ENCODE data around the gene CERK.

The CERK gene

DNA sequence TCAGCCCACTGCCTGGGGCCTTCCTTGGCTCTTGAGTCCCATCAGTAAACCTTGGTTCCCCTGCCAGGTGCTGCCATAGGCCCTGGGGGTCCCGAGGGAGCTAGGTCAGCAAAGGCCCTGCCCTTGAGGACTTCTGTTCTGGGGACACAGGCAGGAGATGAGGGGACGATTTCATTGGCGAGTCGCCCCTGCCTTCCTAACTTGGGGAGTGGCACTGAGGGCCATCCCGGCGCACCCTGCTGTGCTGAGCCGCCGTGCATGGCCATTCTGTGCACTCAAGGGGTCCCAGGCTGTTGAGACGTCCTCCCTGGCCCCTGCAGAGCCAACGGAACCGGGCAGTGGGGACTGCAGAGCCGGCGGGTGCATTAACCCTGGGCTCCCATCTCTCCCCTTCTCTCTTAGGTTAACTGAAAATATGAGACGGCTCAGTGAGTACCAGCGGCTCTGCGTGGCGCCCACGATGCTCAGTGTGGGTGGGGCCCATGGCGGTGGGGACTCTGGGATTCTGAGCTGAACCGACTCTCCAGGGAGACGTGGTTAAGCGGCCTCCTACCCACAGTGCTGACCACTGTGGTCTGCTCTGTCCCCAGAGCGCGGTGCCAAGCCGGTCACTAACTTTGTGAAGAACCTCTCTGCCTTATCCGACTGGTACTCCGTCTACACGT, 74.5 kb downstream of the CERK start:
- Histone ChIP-seq H3K4me1 (ENCODE audit: control insufficient read depth, insufficient read depth, low read length) (no peaks in the 10 kb centered on the region; the same call in 1 of the 2 replicates), H3K27ac (ENCODE audit: low read length) (no peak overlapping the region), H3K36me3 (ENCODE audit: control insufficient read depth, insufficient read depth, low read length) (no peaks in the 10 kb centered on the region; the same call in 1 of the 2 replicates), H3K9me3 (ENCODE audit: control insufficient read depth, insufficient read depth, low read length) (no peaks in the 10 kb centered on the region), H3K4me3 (ENCODE audit: low read length) (no peak overlapping the region), H3K27me3 (ENCODE audit: control insufficient read depth, insufficient read depth, low read length) (no peaks in the 10 kb centered on the region)
- WGBS (ENCODE audit: insufficient coverage, insufficient read length): no CpG with 5 or more reads among the region's 28 CpGs
- no peak for DNase-seq (ENCODE audit: low read depth, low spot score)

DNA sequence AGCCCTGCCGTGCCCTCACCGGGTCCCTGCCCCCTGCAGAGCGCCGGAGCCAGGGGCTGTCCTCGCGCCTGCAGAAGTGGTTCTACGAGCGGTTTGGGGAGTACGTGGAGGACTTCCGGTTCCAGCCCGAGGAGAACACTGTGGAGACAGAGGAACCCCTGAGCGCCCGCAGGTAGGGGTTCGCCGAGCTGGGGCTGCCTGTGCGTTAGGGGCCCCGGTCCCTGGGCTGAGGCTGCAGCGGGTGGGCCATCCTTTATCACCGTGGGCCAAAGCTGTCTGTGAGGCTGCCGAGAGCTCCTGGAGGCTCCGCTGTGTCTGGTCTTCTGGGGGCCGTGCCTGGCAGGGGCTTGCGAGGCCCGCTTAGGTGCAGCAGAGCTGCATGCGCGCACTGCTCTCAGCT, 75.1 kb downstream of the CERK start:
- H3K4me3 ChIP-seq (ENCODE audit: low read length): no peak overlapping the region
- H3K27ac ChIP-seq (ENCODE audit: low read length): no peak overlapping the region
- H3K27me3 ChIP-seq (ENCODE audit: control insufficient read depth, insufficient read depth, low read length): no peaks in the 10 kb centered on the region
- no peaks in the 10 kb centered on the region; the same call in 1 of the 2 replicates for H3K4me1 ChIP-seq (ENCODE audit: control insufficient read depth, insufficient read depth, low read length)
- H3K9me3 ChIP-seq (ENCODE audit: control insufficient read depth, insufficient read depth, low read length): no peaks in the 10 kb centered on the region
- no peaks in the 10 kb centered on the region; the same call in 1 of the 2 replicates for H3K36me3 ChIP-seq (ENCODE audit: control insufficient read depth, insufficient read depth, low read length)
- DNase-seq (ENCODE audit: low read depth, low spot score): no peak
- WGBS (ENCODE audit: insufficient coverage, insufficient read length): no CpG with 5 or more reads among the region's 26 CpGs

DNA sequence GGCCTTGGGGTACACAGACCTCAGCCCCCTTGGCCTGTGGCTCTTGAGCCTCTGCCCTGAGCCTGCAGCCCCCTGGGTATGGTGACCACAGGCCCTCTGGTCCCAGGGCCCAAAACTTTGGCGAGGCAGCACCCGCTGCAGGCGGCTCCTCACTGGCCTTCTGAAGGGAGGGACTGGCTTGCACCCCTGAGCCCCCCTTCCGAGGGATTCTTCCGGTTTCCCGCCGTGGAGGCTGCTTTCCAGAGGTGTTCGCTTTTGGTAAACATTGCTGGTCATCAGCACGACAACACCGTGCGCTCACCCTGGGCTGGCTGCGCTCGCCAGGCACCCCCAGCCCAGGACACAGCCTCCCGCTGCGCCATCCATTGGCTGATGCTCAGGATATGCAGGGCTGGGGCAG, 75.8 kb downstream of the CERK start:
- H3K27ac ChIP-seq (ENCODE audit: low read length): no peak overlapping the region
- WGBS (ENCODE audit: insufficient coverage, insufficient read length): no CpG with 5 or more reads among the region's 15 CpGs

DNA sequence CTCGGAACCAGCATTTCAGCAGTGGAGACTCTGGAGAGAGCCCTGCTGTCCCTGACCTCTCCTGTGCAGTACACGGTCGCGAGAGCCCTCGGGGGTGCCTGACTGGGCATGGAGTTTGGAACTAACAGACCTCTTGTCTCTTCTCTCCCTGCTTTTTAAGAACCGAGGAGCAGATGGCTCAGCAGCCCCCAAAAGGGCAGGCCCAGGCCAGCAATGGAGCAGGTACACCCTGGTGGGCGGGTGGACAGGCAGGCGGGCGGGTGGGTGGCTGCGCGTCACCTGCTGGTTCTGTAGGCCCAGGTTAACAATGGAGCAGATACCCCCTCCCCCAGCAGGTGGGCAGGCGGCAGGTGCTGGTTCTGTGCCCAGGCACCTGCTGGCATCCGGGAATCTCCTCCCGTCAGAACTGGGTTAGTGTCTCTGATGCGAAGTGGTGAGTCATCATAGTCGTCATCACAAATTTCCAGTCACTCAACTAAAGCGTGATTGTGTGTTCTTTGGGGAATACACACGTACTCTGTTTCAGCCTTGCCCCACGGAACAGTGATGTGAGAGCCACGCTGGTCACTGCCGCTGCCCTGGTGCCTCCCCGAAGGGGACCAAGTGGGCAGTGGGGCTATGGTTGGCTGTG, 76.7 kb downstream of the CERK start:
- no CpG with 5 or more reads among the region's 22 CpGs for WGBS (ENCODE audit: insufficient coverage, insufficient read length)
- H3K27ac ChIP-seq (ENCODE audit: low read length): no peak overlapping the region
- no peaks in the 10 kb centered on the region; the same call in 1 of the 2 replicates for H3K4me1 ChIP-seq (ENCODE audit: control insufficient read depth, insufficient read depth, low read length)
- no peaks in the 10 kb centered on the region; the same call in 1 of the 2 replicates for H3K36me3 ChIP-seq (ENCODE audit: control insufficient read depth, insufficient read depth, low read length)
- H3K9me3 ChIP-seq (ENCODE audit: control insufficient read depth, insufficient read depth, low read length): no peaks in the 10 kb centered on the region
- no peak for DNase-seq (ENCODE audit: low read depth, low spot score)
- H3K4me3 ChIP-seq (ENCODE audit: low read length): no peak overlapping the region
- H3K27me3 ChIP-seq (ENCODE audit: control insufficient read depth, insufficient read depth, low read length): no peaks in the 10 kb centered on the region

More for the DNA sequence above, 75.8 kb downstream of the CERK start:
- no peaks in the 10 kb centered on the region; the same call in 1 of the 2 replicates for H3K4me1 ChIP-seq (ENCODE audit: control insufficient read depth, insufficient read depth, low read length)
- no peak overlapping the region for H3K4me3 ChIP-seq (ENCODE audit: low read length)
- no peaks in the 10 kb centered on the region for H3K27me3 ChIP-seq (ENCODE audit: control insufficient read depth, insufficient read depth, low read length)
- no peaks in the 10 kb centered on the region; the same call in 1 of the 2 replicates for H3K36me3 ChIP-seq (ENCODE audit: control insufficient read depth, insufficient read depth, low read length)
- no peaks in the 10 kb centered on the region for H3K9me3 ChIP-seq (ENCODE audit: control insufficient read depth, insufficient read depth, low read length)
- DNase-seq (ENCODE audit: low read depth, low spot score): no peak

DNA sequence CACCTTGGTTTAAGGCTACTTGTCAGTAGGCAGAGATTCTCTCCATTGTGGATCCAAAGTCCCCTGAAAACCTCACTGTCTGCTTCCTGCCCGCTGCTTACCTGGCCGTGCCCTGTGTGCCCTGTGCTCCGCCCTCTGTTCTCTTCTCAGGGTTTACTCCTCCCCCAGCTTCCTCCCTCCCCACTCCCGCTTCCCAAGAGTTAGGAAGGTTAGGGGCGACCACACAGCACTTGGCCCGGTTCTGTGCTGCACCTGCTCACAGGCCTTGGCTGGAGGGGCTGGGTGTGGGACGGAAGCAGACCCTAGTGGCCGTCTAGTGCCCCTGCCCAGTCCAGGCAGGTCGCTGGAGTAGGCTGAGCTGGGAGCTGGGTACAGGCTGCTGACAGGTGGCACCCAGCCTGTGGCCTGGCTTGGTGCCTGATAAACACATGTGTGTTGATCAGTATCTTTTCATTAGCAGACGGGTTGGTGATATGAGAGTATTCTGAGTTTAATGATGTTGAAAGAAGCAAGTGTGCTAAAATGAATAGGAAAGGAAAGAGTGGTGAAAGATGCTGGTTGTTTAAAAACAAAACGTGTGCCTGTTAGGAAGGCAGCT, 77.3 kb downstream of the CERK start:
- no peaks in the 10 kb centered on the region for H3K27me3 ChIP-seq (ENCODE audit: control insufficient read depth, insufficient read depth, low read length)
- H3K36me3 ChIP-seq (ENCODE audit: control insufficient read depth, insufficient read depth, low read length): no peaks in the 10 kb centered on the region; the same call in 1 of the 2 replicates
- H3K4me3 ChIP-seq (ENCODE audit: low read length): no peak overlapping the region
- H3K4me1 ChIP-seq (ENCODE audit: control insufficient read depth, insufficient read depth, low read length): no peaks in the 10 kb centered on the region; the same call in 1 of the 2 replicates
- H3K9me3 ChIP-seq (ENCODE audit: control insufficient read depth, insufficient read depth, low read length): no peaks in the 10 kb centered on the region
- H3K27ac ChIP-seq (ENCODE audit: low read length): no peak overlapping the region
- WGBS (ENCODE audit: insufficient coverage, insufficient read length): 100% methylated on average over 1 of the region's 11 CpGs
- no peak for DNase-seq (ENCODE audit: low read depth, low spot score)

DNA sequence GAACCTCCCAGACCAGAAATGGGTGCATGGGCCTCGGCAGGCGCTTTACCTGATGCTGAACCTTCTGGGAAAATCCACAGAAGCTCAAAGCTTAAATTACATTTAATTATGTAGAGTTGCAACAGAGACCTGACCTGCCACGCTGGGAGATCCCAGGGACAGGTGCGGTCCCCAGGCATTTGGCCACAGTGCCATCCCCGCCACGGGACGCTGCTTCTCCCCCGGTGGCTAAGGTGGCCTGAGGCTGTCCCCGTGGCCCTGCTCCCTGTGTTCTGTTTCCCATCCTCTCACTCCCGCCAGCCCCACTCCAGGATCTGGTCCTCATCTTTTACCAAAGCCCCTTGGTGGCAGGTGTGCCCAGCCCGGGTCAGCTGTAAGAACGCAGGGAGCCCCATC, 78.3 kb downstream of the CERK start:
- Histone ChIP-seq H3K9me3 (ENCODE audit: control insufficient read depth, insufficient read depth, low read length) (no peaks in the 10 kb centered on the region), H3K27me3 (ENCODE audit: control insufficient read depth, insufficient read depth, low read length) (no peaks in the 10 kb centered on the region), H3K4me1 (ENCODE audit: control insufficient read depth, insufficient read depth, low read length) (no peaks in the 10 kb centered on the region; the same call in 1 of the 2 replicates), H3K4me3 (ENCODE audit: low read length) (no peak overlapping the region), H3K27ac (ENCODE audit: low read length) (no peak overlapping the region), H3K36me3 (ENCODE audit: control insufficient read depth, insufficient read depth, low read length) (no peaks in the 10 kb centered on the region; the same call in 1 of the 2 replicates)
- no peak for DNase-seq (ENCODE audit: low read depth, low spot score)
- no CpG with 5 or more reads among the region's 12 CpGs for WGBS (ENCODE audit: insufficient coverage, insufficient read length)

DNA sequence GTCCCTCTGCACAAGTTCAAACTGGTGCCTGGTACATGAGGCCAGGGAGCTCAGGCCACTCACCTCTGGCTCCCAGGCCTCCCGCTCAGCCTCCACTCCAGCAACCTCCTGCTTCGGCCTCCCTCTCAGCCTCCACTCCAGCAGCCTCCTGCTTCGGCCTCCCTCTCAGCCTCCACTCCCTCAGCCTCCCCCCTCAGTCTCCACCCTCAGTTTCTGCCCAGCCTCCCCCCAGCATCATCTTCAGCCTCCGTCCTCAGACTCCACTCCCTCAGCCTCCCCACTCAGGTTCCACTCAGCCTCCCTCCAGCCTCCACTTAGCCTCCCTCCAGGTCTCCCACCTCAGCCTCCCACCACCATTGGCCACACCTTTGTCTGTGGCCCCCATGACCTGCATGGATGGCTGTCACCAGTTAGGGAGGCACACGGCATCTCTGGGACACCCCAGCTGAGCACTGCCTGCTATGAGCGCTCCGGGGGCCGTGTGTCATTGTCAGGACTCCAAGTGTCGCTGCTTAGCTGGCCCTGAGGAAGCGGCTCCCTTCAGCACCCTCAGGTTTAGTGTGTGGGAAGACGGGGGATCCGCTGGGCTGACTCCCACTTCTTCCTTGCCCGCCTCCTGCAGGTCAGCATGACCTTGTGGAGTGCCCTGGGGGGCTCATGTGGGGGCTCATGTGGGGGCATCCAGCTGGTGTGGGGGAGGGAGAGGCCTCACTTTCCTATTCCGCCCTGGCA, 78.8 kb downstream of the CERK start:
- Histone ChIP-seq H3K27ac (ENCODE audit: low read length) (no peak overlapping the region), H3K9me3 (ENCODE audit: control insufficient read depth, insufficient read depth, low read length) (no peaks in the 10 kb centered on the region), H3K4me1 (ENCODE audit: control insufficient read depth, insufficient read depth, low read length) (no peaks in the 10 kb centered on the region; the same call in 1 of the 2 replicates), H3K27me3 (ENCODE audit: control insufficient read depth, insufficient read depth, low read length) (no peaks in the 10 kb centered on the region), H3K4me3 (ENCODE audit: low read length) (no peak overlapping the region), H3K36me3 (ENCODE audit: control insufficient read depth, insufficient read depth, low read length) (no peaks in the 10 kb centered on the region; the same call in 1 of the 2 replicates)
- no CpG with 5 or more reads among the region's 14 CpGs for WGBS (ENCODE audit: insufficient coverage, insufficient read length)
- no peak for DNase-seq (ENCODE audit: low read depth, low spot score)

DNA sequence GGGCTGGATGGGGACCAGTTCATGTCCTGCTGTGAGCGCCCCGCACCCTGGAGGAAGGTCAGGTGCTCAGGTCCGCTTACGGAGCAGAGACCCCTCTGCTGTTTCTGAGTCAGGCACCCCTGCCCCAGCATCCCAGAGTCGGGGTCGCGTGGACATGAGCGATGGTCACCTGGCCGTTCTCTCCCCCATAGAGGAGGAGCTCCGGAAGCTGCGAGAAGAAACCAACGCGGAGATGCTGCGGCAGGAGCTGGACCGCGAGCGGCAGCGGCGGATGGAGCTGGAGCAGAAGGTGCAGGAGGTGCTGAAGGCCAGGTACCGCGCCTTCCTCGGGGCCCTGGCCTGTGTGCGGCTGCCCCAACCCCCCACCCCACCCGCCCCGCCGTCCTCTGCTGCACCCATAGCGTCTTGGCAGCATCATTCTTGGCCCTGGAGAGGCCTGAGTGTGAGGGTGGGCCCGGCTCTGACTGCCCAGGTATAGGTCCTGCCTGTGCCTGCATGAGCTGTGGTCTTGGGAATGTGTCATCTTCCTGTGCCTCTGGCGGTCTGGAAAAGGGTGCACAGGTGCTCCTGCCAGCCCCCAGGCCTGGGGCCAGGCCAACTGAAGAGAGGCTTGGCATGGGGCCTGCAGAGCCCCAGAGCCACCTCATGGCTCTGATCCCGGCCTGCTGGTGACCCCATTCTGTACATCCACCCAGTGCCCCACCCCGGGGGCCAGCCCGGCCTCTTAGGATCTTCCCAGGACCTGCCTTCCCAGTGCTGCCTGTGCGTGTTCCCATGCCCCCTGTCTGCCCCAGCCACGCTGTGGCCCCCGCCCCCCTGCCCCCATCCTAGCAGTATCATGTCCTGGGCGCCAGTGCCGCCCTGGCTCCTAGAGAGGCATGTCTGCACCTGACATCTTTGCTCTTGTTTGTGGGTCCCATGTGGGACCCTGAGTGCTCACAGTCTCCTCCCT, 79.8 kb downstream of the CERK start:
- no CpG with 5 or more reads among the region's 37 CpGs for WGBS (ENCODE audit: insufficient coverage, insufficient read length)
- Histone ChIP-seq H3K4me3 (ENCODE audit: low read length) (no peak overlapping the region), H3K9me3 (ENCODE audit: control insufficient read depth, insufficient read depth, low read length) (no peaks in the 10 kb centered on the region), H3K27me3 (ENCODE audit: control insufficient read depth, insufficient read depth, low read length) (no peaks in the 10 kb centered on the region), H3K27ac (ENCODE audit: low read length) (no peak overlapping the region), H3K36me3 (ENCODE audit: control insufficient read depth, insufficient read depth, low read length) (no peaks in the 10 kb centered on the region; the same call in 1 of the 2 replicates), H3K4me1 (ENCODE audit: control insufficient read depth, insufficient read depth, low read length) (no peaks in the 10 kb centered on the region; the same call in 1 of the 2 replicates)
- no peak for DNase-seq (ENCODE audit: low read depth, low spot score)

DNA sequence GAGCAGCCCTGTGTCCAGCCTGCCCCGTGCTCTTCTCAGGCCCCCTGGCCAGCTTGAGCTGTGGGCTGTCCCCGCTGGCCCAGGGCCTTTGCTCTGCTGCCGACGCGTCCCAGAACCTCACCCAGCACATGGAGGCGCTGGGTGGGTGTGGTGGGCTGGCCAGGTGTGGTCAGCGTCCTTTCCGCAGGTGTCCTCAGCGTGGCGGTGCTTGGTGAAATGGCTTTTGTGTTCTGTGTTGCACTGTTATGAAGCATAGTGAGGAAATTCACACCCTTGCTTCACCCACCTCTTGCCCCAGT, 80.4 kb downstream of the CERK start:
- H3K4me1 ChIP-seq (ENCODE audit: control insufficient read depth, insufficient read depth, low read length): no peaks in the 10 kb centered on the region; the same call in 1 of the 2 replicates
- no peaks in the 10 kb centered on the region for H3K27me3 ChIP-seq (ENCODE audit: control insufficient read depth, insufficient read depth, low read length)
- no CpG with 5 or more reads among the region's 10 CpGs for WGBS (ENCODE audit: insufficient coverage, insufficient read length)
- DNase-seq (ENCODE audit: low read depth, low spot score): no peak
- H3K4me3 ChIP-seq (ENCODE audit: low read length): no peak overlapping the region
- no peaks in the 10 kb centered on the region for H3K9me3 ChIP-seq (ENCODE audit: control insufficient read depth, insufficient read depth, low read length)
- H3K36me3 ChIP-seq (ENCODE audit: control insufficient read depth, insufficient read depth, low read length): no peaks in the 10 kb centered on the region
- H3K27ac ChIP-seq (ENCODE audit: low read length): no peak overlapping the region

All from iPS DF 6.9 (cell line).